ENCODE data around the gene SCN2A.
"Not testable (repeated sequence)": the region's sequence is repeated elsewhere in the genome, so short reads cannot be mapped to it uniquely, and the experiment has no call there.

The SCN2A gene

DNA sequence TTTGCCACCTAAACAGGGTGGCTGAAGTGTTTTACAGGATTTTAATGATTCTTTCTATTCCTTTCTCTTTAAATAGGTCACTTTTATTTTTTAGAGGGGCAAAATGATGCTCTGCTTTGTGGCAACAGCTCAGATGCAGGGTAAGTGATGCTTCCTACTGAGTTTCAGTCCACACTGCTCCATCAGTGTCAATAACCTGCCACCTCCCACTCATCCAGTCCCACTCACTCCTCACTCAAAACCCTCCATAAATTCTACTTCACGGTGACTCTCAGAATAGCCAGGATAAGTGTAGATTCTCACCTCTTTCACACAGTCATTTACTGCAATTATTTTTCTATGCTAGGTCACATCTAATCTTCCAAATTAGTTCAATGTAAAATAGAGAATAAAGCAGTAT lies 72.7 kb downstream of the SCN2A start:
- TF ChIP-seq, protein P1, sequence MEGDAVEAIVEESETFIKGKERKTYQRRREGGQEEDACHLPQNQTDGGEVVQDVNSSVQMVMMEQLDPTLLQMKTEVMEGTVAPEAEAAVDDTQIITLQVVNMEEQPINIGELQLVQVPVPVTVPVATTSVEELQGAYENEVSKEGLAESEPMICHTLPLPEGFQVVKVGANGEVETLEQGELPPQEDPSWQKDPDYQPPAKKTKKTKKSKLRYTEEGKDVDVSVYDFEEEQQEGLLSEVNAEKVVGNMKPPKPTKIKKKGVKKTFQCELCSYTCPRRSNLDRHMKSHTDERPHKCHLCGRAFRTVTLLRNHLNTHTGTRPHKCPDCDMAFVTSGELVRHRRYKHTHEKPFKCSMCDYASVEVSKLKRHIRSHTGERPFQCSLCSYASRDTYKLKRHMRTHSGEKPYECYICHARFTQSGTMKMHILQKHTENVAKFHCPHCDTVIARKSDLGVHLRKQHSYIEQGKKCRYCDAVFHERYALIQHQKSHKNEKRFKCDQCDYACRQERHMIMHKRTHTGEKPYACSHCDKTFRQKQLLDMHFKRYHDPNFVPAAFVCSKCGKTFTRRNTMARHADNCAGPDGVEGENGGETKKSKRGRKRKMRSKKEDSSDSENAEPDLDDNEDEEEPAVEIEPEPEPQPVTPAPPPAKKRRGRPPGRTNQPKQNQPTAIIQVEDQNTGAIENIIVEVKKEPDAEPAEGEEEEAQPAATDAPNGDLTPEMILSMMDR (IDR thresholded peaks at IDR 0.05), result no peak
- no peaks in the 10 kb centered on the region for H3K9me3 Mint-ChIP-seq
- no peaks in the 10 kb centered on the region for H3K36me3 Mint-ChIP-seq (ENCODE audit: low read depth)
- no peak for DNase-seq
- H3K4me1 Mint-ChIP-seq, result no peaks in the 10 kb centered on the region
- H3K27ac Mint-ChIP-seq, result peak overlapping the region; percentile 22
- H3K27me3 Mint-ChIP-seq (ENCODE audit: low read depth, poor library complexity), result no peaks in the 10 kb centered on the region
- H3K4me3 Mint-ChIP-seq, result no peak overlapping the region

GRCh38 chr2:165312999-165313398 lies 73.8 kb downstream of the SCN2A start:
- H3K27me3 Mint-ChIP-seq (ENCODE audit: low read depth, poor library complexity), result no peaks in the 10 kb centered on the region
- no peaks in the 10 kb centered on the region for H3K36me3 Mint-ChIP-seq (ENCODE audit: low read depth)
- H3K4me3 Mint-ChIP-seq, result no peak overlapping the region
- H3K4me1 Mint-ChIP-seq, result no peaks in the 10 kb centered on the region
- no peak overlapping the region for H3K27ac Mint-ChIP-seq
- DNase-seq, result no peak
- TF ChIP-seq, protein P1 (IDR thresholded peaks at IDR 0.05), result no peak
- no peaks in the 10 kb centered on the region for H3K9me3 Mint-ChIP-seq

GRCh38 chr2:165313509-165313908 lies 74.3 kb downstream of the SCN2A start:
- H3K4me1 Mint-ChIP-seq, result no peaks in the 10 kb centered on the region
- H3K36me3 Mint-ChIP-seq (ENCODE audit: low read depth), result no peaks in the 10 kb centered on the region
- TF ChIP-seq, protein P1 (IDR thresholded peaks at IDR 0.05), result no peak
- no peak for DNase-seq
- H3K27ac Mint-ChIP-seq, result no peak overlapping the region
- H3K9me3 Mint-ChIP-seq, result no peaks in the 10 kb centered on the region
- H3K27me3 Mint-ChIP-seq (ENCODE audit: low read depth, poor library complexity), result no peaks in the 10 kb centered on the region
- no peak overlapping the region for H3K4me3 Mint-ChIP-seq

DNA sequence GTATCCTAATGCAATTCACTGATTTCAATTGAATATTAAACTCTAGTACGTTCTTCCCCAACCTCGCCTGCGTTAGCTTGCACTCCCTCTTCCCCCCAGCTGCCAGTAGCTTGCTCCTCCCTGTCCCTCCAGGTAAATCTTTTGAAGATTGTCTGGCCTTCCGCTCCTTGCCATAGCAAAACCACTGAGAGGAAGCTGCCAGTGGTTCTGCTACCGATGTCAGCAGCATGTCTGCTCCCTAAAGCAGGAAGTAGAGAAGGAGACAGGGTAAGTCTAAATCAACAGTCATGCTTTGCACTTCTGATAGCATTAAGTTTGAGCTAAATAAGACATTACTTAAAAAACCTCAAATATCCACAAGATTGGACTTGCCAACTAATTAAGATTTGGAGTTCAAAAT lies 89.1 kb downstream of the SCN2A start:
- H3K27me3 Mint-ChIP-seq (ENCODE audit: low read depth, poor library complexity), result peaks cover 7% of the 10 kb centered on the region
- no peaks in the 10 kb centered on the region for H3K36me3 Mint-ChIP-seq (ENCODE audit: low read depth)
- no peak for DNase-seq
- H3K4me3 Mint-ChIP-seq, result no peak overlapping the region
- H3K4me1 Mint-ChIP-seq, result no peaks in the 10 kb centered on the region
- no peak overlapping the region for H3K27ac Mint-ChIP-seq
- no peaks in the 10 kb centered on the region for H3K9me3 Mint-ChIP-seq
- TF ChIP-seq, protein P1 (IDR thresholded peaks at IDR 0.05), result no peak

GRCh38 chr2:165344276-165344675 lies 105.1 kb downstream of the SCN2A start:
- not testable (repeated sequence) for DNase-seq; H3K4me3 Mint-ChIP-seq; H3K36me3 Mint-ChIP-seq (ENCODE audit: low read depth); H3K27ac Mint-ChIP-seq; H3K4me1 Mint-ChIP-seq; H3K9me3 Mint-ChIP-seq; H3K27me3 Mint-ChIP-seq (ENCODE audit: low read depth, poor library complexity)

DNA sequence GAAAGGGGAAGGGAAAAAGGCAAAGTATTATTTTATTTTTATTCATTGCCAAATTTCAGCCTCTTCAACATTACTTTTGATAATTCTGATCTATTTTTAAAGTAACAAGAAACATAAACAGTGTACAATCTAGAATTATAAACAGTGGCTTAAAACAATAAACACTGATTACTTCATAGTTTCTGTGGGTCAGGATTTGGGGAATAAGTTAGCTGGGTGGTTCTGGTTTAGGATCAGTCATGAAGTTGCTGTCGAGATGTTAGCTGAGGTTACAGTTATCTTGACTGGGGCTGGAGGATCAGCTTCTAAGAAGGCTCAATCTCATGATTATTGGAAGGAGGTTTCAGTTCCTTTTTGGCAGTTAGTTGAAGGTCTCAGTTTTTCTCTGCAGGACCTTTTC lies 109.2 kb downstream of the SCN2A start:
- Mint-ChIP-seq H3K27ac (no peak overlapping the region), H3K9me3 (peaks cover 3% of the 10 kb centered on the region), H3K4me3 (no peak overlapping the region), H3K27me3 (ENCODE audit: low read depth, poor library complexity) (peaks cover 7% of the 10 kb centered on the region), H3K36me3 (ENCODE audit: low read depth) (no peaks in the 10 kb centered on the region), H3K4me1 (no peaks in the 10 kb centered on the region)
- no peak for DNase-seq
- TF ChIP-seq, protein P1 (IDR thresholded peaks at IDR 0.05), result no peak

All from nephron progenitor cell (in vitro differentiated cells).